ENCODE data around the gene ST3GAL6.
A peak's percentile ranks its signal among the peaks of the same experiment; 100 is the strongest.

The ST3GAL6 gene

DNA sequence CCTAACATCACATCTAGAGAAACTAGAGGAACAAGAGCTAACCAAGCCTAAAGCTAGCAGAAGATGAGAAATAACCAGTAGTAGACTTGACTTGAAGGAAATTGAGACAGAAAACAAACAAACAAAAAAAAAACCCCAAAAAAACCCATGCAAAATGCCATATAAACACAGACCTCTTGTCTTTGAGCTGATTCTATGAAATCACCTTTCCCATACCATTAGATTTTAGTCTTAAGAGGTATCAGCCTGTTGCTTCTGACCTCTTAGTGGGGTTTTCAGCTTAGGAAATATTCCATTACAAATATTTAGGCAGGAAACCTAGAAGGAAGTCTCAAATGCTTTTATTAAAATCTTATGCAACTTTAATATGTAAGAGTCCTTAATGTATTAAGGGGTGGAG is 23.9 kb upstream of the ST3GAL6 start:
- no peak for DNase-seq

DNA sequence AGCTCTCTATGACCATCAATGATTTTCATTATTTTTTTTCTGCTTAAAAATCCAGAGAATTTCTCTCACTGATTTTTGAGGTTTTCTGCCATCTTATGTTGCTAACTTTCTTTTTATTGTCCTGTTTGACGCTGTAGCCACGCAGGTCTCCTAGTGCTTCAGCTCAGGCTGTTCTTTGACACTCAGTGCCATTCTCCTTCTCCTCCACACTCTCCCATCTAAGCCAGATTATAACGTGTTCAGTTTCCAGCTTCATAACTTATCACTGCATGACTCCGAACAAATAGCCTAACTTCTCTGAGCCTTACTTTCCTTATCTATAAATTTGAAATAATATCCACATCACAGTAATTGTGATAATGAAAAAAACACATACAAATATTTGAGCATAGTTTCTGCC is 22.8 kb upstream of the ST3GAL6 start:
- DNase-seq: no peak

DNA sequence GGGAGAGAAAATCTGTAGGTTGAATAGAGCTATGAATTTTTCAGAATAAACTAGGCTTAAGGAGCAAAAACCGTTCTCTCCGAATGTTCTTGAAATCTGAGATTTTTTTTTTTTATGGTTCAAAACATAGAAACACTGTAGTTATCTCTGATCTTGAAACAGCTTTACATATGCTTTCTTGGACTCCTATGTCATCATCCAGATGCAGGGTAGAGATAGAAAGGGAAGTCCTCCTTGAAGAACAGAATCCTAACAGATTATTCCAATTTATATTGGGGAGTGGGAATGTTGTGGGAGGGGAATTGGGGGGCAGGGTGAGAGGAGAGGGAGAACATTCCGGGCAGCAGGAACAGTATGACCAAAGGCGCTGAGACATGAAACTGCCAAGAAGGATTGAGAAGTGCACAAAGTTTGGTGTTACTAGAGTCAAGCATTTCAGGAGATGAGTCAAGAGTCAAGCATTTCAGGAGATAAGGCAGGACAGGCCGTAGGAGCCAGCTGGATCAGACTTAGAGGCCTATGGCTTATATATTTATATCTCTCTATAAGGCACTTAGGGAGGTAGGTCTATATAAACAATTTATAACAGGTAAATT is 21.9 kb upstream of the ST3GAL6 start:
- DNase-seq: no peak

DNA sequence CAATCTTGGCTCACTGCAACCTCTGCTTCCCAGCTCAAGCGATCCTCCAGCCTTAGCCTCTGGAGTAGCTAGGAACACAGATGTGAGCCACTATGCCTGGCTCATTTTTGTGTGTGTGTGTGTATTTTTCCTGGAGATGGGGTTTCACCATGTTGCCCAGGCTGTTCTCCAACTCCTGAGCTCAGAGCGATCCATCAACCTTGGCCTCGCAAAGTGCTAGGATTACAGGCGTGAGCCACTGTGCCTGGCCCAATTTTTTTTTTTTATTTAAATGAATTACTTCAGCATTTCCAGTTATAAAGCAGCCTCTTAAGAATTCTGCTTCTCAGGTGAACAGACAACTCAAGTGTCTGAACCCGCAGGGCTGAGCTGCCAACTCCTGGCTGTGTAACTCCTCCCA is 20.1 kb upstream of the ST3GAL6 start:
- DNase-seq: no peak

DNA sequence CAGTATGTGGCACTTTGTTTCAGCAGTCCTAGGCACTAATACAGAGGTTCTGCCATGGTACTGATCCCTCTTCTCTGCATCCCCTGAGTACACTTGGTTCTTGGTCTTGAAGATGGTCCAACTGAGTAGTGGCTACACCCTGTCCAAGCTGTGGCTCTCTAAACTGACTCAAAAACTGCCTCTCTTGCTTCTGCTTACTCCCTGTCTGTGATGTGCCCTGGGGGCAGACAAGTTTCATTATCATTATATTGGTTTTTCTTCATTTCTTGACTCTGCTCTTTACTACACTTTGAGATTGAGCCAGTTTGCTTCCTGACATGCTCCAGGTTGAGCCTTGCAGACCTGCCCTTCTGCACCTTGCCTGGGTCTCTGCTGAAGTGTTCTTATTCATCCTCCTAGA is 18.9 kb upstream of the ST3GAL6 start:
- no peak for DNase-seq

DNA sequence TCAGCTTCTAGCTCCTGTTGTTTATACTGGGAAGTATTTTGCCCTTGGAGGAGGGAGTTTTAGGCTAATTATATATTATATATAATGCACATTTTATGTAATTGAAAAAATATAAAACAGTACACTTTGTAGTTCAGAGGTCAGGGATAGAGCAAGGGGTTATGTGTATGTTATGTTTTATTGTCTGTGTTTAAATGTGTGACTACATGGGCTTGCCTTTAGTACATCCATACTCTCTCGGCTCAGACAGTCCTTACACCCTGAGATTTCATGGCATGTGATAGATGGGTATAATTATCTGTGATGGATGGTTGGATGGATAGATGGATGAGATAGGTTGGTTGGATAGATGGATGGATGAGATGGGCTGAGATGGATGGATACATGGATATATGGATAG is 17.4 kb upstream of the ST3GAL6 start:
- no peak for DNase-seq

DNA sequence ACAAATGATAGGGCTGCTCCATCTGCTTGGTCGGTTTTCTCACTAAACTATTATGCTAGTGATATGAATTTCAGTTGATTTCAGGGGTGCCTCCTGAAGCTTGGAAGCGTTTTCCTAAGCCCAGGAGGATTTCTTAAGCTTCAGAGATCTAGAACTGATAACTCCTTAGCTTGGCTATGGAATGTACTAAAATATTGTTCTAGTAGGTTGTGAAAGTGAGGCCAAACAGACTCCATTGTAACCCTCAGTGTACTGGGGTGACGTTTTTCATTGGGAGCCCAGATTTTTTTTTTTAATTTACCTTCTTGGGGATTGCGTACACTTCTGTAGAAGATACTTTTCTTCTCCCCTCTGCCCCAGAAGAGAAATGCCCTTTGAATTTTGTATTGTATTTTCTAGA is 17.0 kb upstream of the ST3GAL6 start:
- no peak for DNase-seq

DNA sequence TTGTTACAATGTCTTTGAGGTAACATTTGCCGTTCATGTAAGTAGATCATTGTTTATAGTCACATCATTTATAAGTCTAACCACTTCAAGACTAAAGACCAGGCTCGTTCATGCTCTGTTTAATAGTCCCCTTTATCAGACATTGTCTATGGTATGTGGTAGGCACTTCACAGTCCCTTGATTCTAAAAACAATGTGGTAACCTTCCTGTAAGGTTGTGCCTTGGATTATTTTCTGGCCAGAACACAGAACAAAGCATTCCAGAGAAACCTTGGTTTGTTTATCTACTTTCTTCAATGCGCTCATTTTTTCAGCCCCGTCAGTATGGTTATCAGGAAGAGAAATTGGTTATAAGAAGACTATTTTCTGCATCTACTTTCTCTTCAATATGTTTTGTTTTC is 16.3 kb upstream of the ST3GAL6 start:
- DNase-seq: no peak

DNA sequence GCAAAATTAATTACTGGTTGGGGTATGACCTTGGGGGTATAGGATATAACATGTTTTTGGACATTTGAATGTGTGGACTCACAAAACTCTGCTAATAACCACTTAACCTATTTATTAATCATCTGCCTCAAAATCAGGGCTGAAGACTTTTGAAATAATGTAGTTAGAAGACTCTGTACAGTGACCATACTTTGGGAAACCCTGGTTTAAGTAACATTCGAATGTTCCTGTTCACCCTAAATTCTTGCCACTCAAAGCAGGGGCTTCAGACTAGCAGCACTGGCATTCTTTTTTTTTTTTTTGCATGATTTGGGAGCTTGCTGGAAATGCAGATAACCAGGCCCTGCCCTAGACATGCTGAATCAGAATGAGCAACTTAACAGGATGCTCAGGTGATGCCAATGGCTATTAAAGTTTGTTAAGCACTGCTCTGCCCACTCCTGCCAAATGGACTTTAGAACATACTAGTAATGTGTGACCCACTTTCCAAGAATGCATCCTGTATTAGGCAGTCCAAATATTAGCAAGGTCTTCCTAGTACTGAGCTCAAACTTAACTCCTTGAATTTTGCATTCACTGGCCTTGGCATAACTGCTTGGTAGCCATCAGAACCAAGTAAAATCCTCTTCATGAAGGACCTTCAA is 12.7 kb upstream of the ST3GAL6 start:
- DNase-seq: no peak

DNA sequence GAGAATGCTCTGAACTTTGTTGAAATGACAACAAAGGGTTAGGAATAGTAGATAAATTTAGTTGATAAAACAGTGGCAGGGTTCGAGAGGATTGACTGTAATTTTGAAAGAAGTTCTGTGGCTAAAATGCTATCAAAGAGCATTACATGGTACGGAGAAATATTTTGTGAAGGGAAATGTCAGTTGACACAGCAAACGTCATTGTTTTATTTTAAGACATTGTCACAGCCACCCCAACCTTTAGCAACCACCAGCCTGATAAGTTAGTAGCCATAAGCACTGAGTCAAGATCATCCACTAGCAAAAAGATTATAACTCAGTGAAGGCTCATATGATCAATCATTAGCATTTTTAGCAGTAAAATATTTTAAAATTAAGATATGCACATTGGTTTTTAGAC is 8.7 kb upstream of the ST3GAL6 start:
- no peak for DNase-seq

DNA sequence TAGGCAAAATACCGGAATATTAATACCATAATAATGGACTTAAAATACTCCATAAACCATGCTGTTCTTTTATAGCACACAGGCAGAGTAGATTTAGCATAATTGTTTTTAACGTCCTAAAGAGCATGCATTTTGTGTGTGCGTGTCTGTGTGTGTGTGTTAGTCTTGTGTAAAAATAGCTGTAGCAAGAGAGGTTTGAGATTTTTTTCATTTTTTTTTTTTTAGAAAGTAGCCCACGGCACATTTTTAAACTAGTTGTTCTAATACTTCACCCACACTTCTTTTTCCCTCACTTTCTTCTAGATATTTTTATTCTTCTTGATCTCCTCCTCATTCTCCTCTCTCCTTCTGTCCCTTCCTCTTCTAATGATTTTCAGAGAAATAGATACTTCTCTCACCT is 7.5 kb upstream of the ST3GAL6 start:
- no peak for DNase-seq

DNA sequence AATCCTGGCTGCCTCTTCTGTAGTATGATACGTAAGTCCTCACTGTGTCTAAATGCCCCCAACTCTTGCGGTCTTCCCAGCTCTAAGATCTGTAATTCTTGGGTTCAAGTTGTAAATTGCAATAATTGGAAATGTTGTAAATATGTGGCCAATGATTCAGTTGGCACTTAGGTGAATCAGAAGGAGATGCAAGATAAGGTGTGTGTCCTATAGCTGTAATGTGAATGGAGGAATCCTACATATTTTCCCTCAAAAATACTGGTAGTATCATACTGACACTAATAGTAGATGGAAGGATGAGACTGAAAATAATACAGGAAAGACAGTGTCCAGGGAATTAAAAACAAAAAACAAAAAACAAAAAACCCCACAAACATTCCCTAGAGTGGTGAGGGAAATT is 3.5 kb upstream of the ST3GAL6 start:
- no peak for DNase-seq

DNA sequence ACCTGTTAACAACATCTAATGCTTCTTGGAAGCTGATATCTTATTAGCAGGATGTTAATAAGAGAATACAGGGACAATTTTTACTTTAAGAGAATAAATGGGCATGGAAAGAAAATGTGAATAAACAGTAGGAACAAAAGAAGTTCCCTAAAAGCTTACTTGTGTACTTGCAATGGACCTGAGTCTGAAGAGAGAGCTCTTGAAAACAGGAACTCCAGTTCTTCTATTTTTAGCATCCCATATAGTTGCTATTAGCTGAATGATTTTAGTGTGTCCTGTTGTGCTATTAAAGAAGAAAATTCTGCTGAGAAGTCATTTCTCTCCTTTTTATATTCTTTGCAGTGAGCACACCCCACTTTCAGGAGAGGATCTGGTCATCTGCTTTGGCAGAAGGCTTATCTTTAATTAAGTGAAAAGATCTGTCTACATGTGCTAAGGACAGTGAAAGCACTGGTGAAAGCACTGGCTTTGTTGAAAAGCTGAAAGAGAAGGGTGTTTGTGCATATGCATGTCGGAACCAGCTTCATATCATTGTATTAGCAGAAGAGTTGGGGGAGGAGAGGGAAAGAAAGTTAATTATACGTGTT is 1.4 kb upstream of the ST3GAL6 start:
- no peak for DNase-seq

DNA sequence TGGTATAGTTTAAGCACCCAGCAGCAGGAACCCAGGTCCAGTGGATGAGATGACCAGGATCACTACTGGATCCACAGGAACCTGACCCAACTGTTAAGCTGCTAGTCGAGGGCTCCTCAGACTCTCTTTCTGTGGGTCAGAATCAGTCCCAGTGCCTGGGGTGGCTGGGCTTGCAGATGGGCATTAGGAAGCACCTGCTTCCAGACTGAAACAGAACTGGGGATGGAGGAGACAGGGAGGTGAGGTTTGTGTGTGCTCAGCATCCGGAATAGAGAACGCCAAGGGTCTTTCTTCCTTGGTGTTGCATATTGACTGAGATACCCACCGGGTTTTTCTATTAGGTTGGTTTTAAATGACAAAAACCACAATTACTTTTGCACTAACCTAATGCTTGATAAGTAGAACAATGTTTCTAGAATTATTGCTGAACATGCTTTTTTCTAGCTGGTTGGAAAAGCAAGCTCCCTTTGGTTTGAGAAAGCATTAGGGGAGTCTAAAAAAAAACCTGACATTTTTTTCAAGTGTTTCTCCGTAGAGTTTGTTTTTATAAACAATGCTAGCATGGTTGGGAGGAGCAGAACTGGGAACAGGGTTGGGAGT is 779 bp downstream of the ST3GAL6 start:
- DNase-seq: no peak

DNA sequence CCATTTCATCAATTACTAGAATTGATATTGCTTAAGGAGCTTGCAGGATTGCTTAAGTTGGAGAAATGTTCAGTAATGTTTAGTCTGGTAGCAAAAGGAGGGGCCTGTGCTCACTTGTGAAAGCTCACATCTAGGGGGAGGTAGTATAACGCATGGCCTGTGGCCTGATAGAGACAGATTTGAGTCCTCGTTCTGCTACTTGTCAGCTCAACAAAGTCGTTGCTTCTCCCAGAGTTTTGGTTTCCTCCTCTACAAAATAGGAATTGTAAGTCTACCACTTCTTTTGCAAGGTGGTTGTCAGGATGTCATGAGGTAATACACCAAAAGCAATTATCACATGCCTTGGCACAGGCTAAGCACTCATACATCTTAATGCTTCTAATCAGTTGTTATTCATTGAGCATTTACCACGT is 1.3 kb downstream of the ST3GAL6 start:
- DNase-seq: no peak

DNA sequence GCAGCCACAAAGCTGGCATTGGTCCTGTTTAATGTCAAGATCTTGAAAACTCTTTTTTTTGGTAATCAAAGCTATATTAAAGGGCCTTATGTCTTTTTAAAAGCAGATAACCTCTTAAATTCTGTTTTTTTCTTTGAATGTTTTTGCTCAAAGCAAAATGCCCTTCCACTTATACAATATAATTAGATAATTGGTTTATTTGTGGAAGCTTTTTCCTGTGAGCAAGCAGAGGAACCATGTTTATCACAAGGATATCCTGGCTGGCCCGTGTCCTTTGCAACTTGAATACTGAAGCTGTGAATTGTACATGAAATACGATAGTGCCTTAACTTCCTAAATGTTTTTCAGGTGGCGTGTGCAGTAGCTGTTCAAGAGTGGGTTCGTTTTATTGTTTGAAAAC is 2.6 kb downstream of the ST3GAL6 start:
- DNase-seq: no peak

DNA sequence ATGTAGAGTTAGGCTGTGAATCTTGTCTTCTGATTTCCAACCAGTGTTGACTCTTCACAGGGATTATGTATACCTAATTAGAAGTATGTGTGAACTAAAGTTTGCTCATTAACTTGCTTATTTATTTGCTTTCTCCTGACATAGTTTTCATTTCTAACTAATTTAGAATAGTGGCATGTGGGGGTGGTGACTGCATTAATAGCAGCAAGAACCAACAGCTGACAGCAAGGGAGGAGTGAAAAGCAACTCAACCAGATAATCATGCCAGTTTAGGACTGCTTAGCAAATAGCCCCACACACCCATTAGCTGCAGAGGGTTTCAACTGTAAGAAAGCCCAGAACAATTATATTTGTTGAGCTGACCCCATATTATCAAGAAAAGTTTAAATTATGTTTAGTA is 3.8 kb downstream of the ST3GAL6 start:
- DNase-seq: no peak

DNA sequence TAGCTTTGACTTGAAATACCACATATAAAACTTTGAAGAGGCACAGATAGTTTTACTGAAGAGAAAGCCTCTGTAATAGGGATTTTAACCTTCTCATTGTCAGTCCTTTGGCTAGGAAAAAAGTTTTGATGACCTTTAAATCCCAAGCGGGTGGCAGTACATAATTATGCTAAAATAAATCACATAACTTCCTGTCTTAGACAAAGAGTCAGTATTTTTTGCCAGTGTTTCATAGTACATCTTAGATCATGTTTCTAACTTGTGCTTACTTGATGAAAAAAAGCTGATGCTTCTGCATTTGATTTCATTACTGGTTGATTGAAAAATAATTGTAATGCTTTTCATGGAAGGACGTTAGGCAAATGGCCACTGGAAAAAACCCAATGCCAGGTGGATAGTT is 5.8 kb downstream of the ST3GAL6 start:
- DNase-seq: no peak

DNA sequence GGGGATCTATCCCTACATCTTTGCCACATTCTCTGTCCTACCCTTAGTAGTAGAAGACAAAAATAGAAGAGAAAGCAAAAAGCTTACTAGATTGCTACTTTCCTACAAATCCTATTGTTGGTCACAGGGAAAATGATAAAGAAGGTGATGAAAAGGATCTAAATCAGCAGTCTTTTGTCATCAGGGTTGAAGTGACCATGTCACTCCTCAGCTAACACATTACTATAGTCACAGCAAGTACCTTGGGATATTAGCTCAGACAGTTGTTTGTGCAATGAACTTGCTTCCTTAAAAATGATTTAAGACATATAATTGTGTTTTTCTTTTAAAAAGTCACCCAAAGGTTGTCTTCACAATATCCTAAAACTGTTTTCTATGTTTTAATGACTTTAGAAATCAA is 6.3 kb downstream of the ST3GAL6 start:
- no peak for DNase-seq

DNA sequence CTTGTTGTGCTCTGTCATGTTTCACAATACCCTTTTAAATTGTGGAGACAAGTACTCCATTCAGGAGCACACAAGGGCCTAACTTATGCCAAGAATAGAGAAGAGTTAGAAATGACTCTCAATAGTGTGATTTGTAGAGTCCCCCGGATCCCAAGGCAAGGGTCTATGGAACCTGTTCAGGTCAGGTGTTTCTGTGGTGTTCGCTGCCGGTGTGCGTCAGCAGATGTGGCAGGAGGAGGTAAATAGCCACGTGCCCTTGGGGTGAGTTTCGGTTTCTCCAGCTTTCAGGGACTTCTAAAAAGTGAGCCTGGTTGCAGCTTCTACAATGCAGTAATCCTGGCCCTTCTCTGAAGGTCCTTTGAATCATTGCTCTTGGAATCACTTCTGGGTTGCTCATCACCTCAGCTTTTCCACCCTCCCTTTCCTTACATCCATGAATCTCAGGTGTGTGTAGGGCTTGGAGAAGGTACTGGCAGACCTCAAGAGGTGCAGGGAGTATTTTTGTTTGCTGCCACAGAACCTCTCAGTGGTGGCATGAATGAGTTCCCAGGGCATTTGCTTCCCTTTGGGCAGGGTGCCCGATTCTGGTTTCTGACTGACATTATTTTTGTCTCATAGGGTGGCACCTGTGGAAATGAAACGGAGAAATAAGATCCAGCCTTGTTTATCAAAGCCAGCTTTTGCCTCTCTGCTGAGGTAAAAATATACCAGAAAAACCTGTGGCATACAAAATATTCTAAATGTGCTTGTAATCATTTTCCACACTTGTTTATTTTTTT is 7.3 kb downstream of the ST3GAL6 start:
- DNase-seq: peak in 16 of 58 donors; percentile 6 to 60 (median 29)

DNA sequence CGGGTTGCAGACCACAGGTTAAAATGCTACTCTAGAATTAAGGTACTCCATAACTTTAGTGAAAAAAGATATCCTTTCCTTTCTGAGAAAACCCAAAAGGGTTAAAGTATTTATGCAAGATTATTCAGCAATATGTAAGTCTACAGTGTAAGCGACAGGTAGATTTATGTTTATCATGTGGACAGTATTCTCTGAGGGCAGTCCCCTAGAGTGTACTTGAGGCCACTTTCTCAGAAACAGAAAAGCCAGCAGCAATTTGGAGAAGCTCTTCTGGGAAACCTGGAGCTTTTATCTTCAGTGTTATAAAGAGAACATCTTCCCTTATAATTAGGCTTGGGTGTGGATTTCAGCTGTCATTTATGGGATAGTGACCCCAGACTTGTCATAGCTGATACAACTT is 8.9 kb downstream of the ST3GAL6 start:
- DNase-seq: no peak

DNA sequence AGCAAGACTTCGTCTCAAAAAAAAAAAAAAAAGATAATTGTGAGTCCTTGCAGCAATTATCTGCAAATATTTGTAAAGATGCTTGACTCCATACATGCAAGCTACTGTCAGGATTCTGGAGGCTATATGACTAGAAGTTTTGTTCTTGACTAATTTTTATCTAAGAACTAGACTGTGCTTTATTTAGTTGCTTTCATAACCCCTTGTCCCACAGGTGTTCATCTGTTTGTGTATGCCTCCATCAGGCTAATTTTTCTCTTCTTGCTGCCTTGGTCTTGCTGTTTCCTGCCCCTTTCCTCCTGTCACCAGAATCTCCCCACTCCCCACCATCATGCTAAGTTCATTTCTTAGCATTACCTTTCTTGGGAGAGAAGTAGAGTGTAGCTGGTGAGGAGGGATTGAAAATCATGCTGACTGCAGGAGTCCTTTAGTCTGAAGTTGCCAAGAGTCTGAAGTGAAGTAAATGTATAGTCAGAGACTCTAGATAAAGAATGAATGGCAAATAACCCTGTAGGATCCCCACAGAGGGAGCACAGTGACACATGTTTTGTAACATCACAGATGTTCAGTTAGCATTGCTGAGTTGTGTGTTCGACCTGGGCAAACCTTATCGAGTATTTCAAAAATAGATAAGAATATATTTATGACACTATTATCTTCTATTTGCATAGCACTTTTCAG is 12.5 kb downstream of the ST3GAL6 start:
- DNase-seq: no peak
